ENCODE measurements around the gene OR4C45. TPM values are rescaled to one million over a fixed set of nuclear protein-coding genes. Genes with fewer than 3 reads are reported as not detected.
"Not testable (repeated sequence)": the region's sequence is repeated elsewhere in the genome, so short reads cannot be mapped to it uniquely, and the experiment has no call there.

Gene OR4C45
- total RNA-seq, 1 experiment from 2014 or later: not detected

- BruUV-seq (replicated peaks): no TSS peak
- no peak for ATAC-seq
- no peaks in the 10 kb centered on the region for H3K9me3 ChIP-seq (ENCODE audit: control insufficient read depth, insufficient read depth, low read depth, low read length)
- no peaks in the 10 kb centered on the region for H3K36me3 ChIP-seq (ENCODE audit: control insufficient read depth, insufficient read depth, low read length)
- in situ Hi-C loops (cut with HindIII; ENCODE audit: low pct_unique_long_range_greater_than_20kb, low sequenced_read_pairs): no loop called here
- no peak overlapping the region for H3K27ac ChIP-seq (ENCODE audit: low read length)
- no peak for DNase-seq (ENCODE audit: low read depth, low spot score)
- CTCF ChIA-PET: no interaction called here
- intact Hi-C loops (cut with micrococcal nuclease; ENCODE audit: unreplicated experiment): no loop called here
- no peaks in the 10 kb centered on the region for H3K27me3 ChIP-seq (ENCODE audit: control insufficient read depth, insufficient read depth, low read length)
- TF ChIP-seq POLR2AphosphoS5 (IDR thresholded peaks at IDR 0.05; ENCODE audit: low read depth, low read length): no peak
- no peak for TF ChIP-seq TCF7L2 (IDR thresholded peaks at IDR 0.05; ENCODE audit: low read depth, low read length)
- no peak for TF ChIP-seq CTCF (IDR thresholded peaks at IDR 0.05)
- TF ChIP-seq, protein P1, sequence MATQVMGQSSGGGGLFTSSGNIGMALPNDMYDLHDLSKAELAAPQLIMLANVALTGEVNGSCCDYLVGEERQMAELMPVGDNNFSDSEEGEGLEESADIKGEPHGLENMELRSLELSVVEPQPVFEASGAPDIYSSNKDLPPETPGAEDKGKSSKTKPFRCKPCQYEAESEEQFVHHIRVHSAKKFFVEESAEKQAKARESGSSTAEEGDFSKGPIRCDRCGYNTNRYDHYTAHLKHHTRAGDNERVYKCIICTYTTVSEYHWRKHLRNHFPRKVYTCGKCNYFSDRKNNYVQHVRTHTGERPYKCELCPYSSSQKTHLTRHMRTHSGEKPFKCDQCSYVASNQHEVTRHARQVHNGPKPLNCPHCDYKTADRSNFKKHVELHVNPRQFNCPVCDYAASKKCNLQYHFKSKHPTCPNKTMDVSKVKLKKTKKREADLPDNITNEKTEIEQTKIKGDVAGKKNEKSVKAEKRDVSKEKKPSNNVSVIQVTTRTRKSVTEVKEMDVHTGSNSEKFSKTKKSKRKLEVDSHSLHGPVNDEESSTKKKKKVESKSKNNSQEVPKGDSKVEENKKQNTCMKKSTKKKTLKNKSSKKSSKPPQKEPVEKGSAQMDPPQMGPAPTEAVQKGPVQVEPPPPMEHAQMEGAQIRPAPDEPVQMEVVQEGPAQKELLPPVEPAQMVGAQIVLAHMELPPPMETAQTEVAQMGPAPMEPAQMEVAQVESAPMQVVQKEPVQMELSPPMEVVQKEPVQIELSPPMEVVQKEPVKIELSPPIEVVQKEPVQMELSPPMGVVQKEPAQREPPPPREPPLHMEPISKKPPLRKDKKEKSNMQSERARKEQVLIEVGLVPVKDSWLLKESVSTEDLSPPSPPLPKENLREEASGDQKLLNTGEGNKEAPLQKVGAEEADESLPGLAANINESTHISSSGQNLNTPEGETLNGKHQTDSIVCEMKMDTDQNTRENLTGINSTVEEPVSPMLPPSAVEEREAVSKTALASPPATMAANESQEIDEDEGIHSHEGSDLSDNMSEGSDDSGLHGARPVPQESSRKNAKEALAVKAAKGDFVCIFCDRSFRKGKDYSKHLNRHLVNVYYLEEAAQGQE (IDR thresholded peaks at IDR 0.05; ENCODE audit: insufficient read depth in 1 of 2, low read depth in 2 of 2, low read length in 1 of 2): no peak
- TF ChIP-seq SIN3A (IDR thresholded peaks at IDR 0.05; ENCODE audit: borderline replicate concordance, insufficient read depth, low read depth, low read length): no peak
- H3K4me3 ChIP-seq (ENCODE audit: low read depth in 2 of 2, low read length in 2 of 2): no peak overlapping the region
- H3K4me1 ChIP-seq (ENCODE audit: control insufficient read depth, insufficient read depth, low read length): no peaks in the 10 kb centered on the region
- POLR2A ChIA-PET: no interaction called here
Measured at GRCh38 chr11:50078001-50078400, 45.3 kb downstream of the OR4C45 start.

GRCh38 chr11:50078946-50079345 lies 46.3 kb downstream of the OR4C45 start:
- CTCF ChIA-PET; POLR2A ChIA-PET; H3K4me1 ChIP-seq (ENCODE audit: control insufficient read depth, insufficient read depth, low read length); H3K27ac ChIP-seq (ENCODE audit: low read length); H3K27me3 ChIP-seq (ENCODE audit: control insufficient read depth, insufficient read depth, low read length); BruUV-seq (replicated peaks); DNase-seq (ENCODE audit: low read depth, low spot score); ATAC-seq; H3K36me3 ChIP-seq (ENCODE audit: control insufficient read depth, insufficient read depth, low read length); H3K9me3 ChIP-seq (ENCODE audit: control insufficient read depth, insufficient read depth, low read depth, low read length); in situ Hi-C loops (cut with HindIII; ENCODE audit: low pct_unique_long_range_greater_than_20kb, low sequenced_read_pairs); intact Hi-C loops (cut with micrococcal nuclease; ENCODE audit: unreplicated experiment); H3K4me3 ChIP-seq (ENCODE audit: low read depth in 2 of 2, low read length in 2 of 2): not testable (repeated sequence)

- no peaks in the 10 kb centered on the region for H3K36me3 ChIP-seq (ENCODE audit: control insufficient read depth, insufficient read depth, low read length)
- ATAC-seq (no peak), DNase-seq (ENCODE audit: low read depth, low spot score) (no peak)
- no TSS peak for BruUV-seq (replicated peaks)
- intact Hi-C loops (cut with micrococcal nuclease; ENCODE audit: unreplicated experiment) (no loop called here), in situ Hi-C loops (cut with HindIII; ENCODE audit: low pct_unique_long_range_greater_than_20kb, low sequenced_read_pairs) (no loop called here)
- no peaks in the 10 kb centered on the region for H3K4me1 ChIP-seq (ENCODE audit: control insufficient read depth, insufficient read depth, low read length)
- ChIA-PET CTCF (no interaction called here), POLR2A (no interaction called here)
- no peaks in the 10 kb centered on the region for H3K9me3 ChIP-seq (ENCODE audit: control insufficient read depth, insufficient read depth, low read depth, low read length)
- TF ChIP-seq TCF7L2 (IDR thresholded peaks at IDR 0.05; ENCODE audit: low read depth, low read length) (no peak), CTCF (IDR thresholded peaks at IDR 0.05) (no peak), POLR2AphosphoS5 (IDR thresholded peaks at IDR 0.05; ENCODE audit: low read depth, low read length) (no peak), SIN3A (IDR thresholded peaks at IDR 0.05; ENCODE audit: borderline replicate concordance, insufficient read depth, low read depth, low read length) (no peak)
- TF ChIP-seq, protein P1 (IDR thresholded peaks at IDR 0.05; ENCODE audit: insufficient read depth in 1 of 2, low read depth in 2 of 2, low read length in 1 of 2): no peak
- no peaks in the 10 kb centered on the region for H3K27me3 ChIP-seq (ENCODE audit: control insufficient read depth, insufficient read depth, low read length)
- no peak overlapping the region for H3K27ac ChIP-seq (ENCODE audit: low read length)
- H3K4me3 ChIP-seq (ENCODE audit: low read depth in 2 of 2, low read length in 2 of 2): no peak overlapping the region
Measured at GRCh38 chr11:50080256-50080655, 47.6 kb downstream of the OR4C45 start.

Measured in Panc1 (cell line).